ENCODE data around the gene RALGAPA2.

GRCh38 chr20:20761301-20761700 is 48.9 kb upstream of the RALGAPA2 start:
- TF ChIP-seq POLR2A (IDR thresholded peaks at IDR 0.05; ENCODE audit: low read length) (no peak), CTCF (IDR thresholded peaks at IDR 0.05) (no peak), GATA3 (IDR thresholded peaks at IDR 0.05; ENCODE audit: borderline replicate concordance) (no peak), HOXA7 (CRISPR knock-in tag; IDR thresholded peaks at IDR 0.05) (no peak), MAZ (IDR thresholded peaks at IDR 0.05; ENCODE audit: borderline replicate concordance, low read depth, low read length) (no peak), ESRRA (IDR thresholded peaks at IDR 0.05; ENCODE audit: borderline replicate concordance, low read length) (no peak), EHF (CRISPR knock-in tag; IDR thresholded peaks at IDR 0.05) (no peak), EHMT2 (IDR thresholded peaks at IDR 0.05; ENCODE audit: low read depth) (no peak), PHF8 (IDR thresholded peaks at IDR 0.05; ENCODE audit: borderline replicate concordance, low read depth) (no peak), SMC3 (IDR thresholded peaks at IDR 0.05) (no peak)
